Measurements from ENCODE around the gene KRTAP1-4. TPM values are rescaled to one million over a fixed set of nuclear protein-coding genes. Genes with fewer than 3 reads are reported as not detected.

Gene KRTAP1-4
- not detected in 2 replicates for total RNA-seq

DNA sequence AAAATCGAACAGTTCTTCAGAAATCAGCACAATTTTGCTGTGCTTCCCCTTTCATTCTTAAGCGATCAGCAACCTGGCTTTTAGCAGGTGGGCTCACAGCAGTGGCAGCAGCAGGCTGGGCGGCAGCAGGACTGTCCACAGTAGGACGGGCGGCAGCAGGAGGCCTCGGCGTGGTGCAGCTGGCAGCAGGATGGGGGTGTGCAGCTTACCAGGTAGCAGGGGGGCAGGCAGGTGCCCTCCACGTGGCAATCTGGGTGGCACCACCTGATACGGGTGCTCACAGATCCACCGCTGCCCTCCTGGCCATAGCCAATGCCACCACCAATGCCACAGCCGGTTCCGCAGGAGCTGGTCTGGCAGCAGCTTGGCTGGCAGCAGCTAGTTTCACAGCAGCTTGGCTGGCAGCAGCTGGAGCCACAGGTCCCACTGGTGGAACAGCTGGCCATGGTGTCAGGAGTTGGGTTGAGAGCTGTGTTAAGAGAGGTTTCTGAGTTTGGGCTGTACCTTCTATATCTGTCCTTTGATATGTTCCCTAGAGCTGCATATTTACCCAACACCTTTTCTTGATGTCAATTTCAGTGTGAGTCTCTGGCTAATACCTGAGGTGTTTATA lies at the start of gene KRTAP1-4:
KRTAP1-4 (minus strand) TSS at position 563 of the 613 bp plus-strand sequence; CDS start at position 446, 117 bp downstream.

DNA sequence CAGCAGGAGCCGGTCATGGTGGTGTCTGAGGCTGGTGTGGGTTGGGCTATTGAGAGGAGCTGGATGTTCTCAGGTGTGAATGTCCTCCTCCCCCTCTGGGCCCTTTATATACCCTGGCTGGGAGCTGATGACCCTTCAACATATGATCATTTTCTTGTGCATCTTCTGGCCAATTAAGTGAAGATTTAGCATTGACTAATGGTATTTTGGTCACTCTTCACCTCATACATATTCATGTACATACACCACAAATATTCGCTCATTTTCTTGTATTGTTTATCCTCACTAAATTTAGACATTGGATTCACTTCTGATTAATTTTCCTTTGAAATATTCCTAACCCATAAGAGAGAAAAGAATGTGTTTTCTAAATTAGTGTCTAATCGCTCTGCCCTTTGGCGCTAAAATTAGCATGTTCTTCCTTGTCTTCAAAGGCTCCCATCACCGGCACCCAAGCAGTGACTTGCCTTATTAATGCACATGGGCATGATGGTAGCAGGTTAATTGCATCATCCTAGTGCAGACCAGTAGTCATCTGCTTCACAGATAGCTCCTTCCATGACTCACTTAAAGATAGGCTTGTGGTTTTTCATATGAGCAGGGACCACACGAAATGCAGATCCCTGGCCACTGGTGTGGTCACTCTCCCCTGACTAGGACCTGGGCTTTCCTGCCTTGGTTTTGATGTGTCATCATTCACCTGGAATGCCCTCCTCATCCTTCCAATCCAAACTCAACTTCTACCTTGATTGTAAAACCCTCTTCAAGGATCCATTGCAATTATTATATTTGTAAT lies 36.0 kb upstream of the KRTAP1-4 start, which contains the start of gene KRTAP2-4:
KRTAP2-4 (minus strand) TSS at position 51 of the 796 bp plus-strand sequence; CDS start at position 17, 34 bp downstream.

DNA sequence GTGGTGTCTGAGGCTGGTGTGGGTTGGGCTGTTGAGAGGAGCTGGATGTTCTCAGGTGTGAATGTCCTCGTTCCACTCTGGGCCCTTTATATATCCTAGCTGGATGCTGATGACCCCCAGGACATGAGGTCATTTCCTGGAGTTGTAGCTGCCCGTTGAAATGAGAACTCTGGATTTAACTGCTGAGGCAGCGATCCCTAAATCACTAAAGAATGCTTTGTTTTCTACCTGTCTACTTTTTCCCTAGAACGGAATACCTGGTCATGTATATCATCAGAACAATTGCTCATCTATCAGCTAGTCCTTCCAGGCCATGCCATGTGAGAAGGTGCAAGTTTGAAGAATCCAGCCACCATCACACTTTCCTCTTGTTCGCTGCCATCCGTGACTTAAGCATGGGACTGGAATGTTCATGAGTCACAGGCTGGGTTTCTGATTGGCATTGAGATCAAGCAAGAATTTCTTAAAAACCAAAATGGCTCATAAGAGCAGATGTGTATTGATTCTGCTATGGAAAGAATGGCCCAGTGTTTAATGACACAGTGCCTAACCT lies 30.1 kb upstream of the KRTAP1-4 start, which contains the start of gene KRTAP2-3:
KRTAP2-3 (minus strand) TSS at position 63 of the 553 bp plus-strand sequence. CDS start 64 bp downstream, outside the sequence.

GRCh38 chr17:41055130-41055529 lies 25.1 kb upstream of the KRTAP1-4 start, which contains the start of gene KRTAP2-2:
Gene KRTAP2-2, minus strand, starts transcription at chr17:41055230. Its CDS starts 19 bp downstream, at chr17:41055211.

GRCh38 chr17:41046735-41047465 lies 16.9 kb upstream of the KRTAP1-4 start, which contains the start of gene KRTAP2-1:
Gene KRTAP2-1, minus strand, starts transcription at chr17:41047316. Its CDS starts 49 bp downstream, at chr17:41047267.

DNA sequence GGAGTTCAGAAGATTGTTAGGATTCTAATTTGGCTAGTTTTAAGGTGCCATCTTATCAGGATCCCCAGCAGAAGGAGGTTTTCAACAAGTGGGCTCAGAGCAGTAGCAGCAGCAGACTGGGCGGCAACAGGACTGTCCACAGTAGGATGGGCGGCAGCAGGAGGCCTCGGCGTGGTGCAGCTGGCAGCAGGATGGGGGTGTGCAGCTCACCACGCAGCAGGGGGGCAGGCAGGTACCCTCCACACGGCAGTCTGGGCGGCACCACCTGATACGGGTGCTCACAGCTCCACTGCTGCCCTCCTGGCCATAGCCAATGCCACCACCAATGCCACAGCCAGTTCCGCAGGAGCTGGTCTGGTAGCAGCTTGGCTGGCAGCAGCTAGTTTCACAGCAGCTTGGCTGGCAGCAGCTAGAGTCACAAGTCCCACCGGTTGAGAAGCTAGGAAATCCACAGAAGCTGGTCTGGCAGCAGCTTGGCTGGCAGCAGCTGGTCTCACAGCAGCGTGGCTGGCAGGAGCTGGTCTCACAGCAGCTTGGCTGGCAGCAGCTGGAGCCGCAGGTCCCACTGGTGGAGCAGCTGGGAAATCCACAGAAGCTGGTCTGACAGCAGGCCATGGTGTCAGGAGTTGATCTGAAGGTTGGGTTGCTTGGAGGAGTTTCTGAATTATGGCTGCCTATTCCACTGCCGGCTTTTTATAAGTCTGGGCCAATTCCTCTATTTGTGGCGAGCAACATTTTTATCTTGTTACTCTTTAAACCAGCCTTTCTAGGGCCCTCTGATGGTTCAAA lies 11.0 kb upstream of the KRTAP1-4 start, which contains the start of gene KRTAP1-1:
KRTAP1-1 (minus strand) TSS at position 668 of the 789 bp plus-strand sequence; CDS start at position 615, 53 bp downstream.

GRCh38 chr17:41034346-41034935 lies 4.4 kb upstream of the KRTAP1-4 start, which contains the start of gene KRTAP1-3:
Gene KRTAP1-3, minus strand, starts transcription at chr17:41034874. Its CDS starts 53 bp downstream, at chr17:41034821.

GRCh38 chr17:41026715-41027471 lies 3.1 kb downstream of the KRTAP1-4 start, which contains the start of gene KRTAP1-5:
Gene KRTAP1-5, minus strand, starts transcription at chr17:41027208. Its CDS starts 53 bp downstream, at chr17:41027155.

GRCh38 chr17:41008811-41009210 lies 21.2 kb downstream of the KRTAP1-4 start, which contains the start of gene KRTAP3-1:
Gene KRTAP3-1, minus strand, starts transcription at chr17:41009128. Its CDS starts 54 bp downstream, at chr17:41009074.

GRCh38 chr17:40999563-40999962 lies 30.4 kb downstream of the KRTAP1-4 start, which contains the start of gene KRTAP3-2:
Gene KRTAP3-2, minus strand, starts transcription at chr17:40999906. Its CDS starts 53 bp downstream, at chr17:40999853.

DNA sequence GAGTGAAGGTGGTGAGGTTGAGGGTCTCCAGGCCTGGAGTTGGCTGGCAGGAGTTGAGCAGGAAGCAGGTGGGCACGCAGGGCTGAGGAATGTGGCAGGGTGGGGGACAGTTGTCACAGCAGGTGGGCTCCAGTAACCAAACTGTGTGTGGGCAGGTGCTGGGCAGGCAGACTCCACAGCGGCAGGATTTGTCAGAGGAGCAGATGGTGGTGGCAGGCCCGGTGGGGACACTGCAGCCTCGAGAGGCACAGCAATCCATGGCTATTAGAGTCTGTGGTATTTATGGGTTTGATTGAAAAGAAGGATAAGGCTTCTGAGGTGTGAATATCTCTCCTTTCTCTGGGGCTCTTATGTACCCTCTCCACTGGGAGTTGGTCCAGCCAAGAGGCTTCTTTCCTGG lies 36.2 kb downstream of the KRTAP1-4 start, which contains the start of gene KRTAP3-3:
KRTAP3-3 (minus strand) TSS at position 326 of the 400 bp plus-strand sequence; CDS start at position 259, 67 bp downstream.

DNA sequence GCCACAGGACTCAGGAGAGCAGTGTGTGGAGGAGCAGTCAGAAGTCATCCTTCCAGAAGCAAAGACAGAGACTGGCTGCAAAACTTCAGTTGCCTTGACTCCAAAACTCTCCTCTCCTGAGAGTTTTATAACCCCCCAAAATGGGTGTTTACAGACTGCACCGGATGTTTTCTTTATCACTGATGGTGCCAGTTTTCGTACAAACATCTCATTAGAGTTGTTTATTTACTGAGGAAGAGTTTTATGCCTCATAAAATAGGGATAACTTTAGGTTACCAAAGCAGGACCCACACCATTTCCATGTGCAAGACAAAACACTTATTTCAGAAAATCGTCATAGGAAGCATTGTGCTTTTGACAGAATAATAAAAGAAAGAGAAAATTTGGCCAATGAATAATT lies 45.8 kb downstream of the KRTAP1-4 start, which contains the start of gene KRT40:
KRT40 (minus strand) TSS at position 101 of the 400 bp plus-strand sequence; CDS start at position 48, 53 bp downstream.

Other genes starting within 250 kb of the KRTAP1-4 start
- gene KRT27, start 247.6 kb downstream of the KRTAP1-4 start, total RNA-seq: not detected in 2 replicates
- gene KRT28, start 230.2 kb downstream of the KRTAP1-4 start, total RNA-seq: not detected in 2 replicates
- 6.1 and 7.8 TPM in 2 replicates for gene KRT10, start 207.6 kb downstream of the KRTAP1-4 start, total RNA-seq
- not detected in 2 replicates for gene KRT12, start 163.0 kb downstream of the KRTAP1-4 start, total RNA-seq
- gene KRT20, start 145.0 kb downstream of the KRTAP1-4 start, total RNA-seq: not detected in 2 replicates
- not detected in 2 replicates for gene KRT23, start 92.5 kb downstream of the KRTAP1-4 start, total RNA-seq
- not detected in 2 replicates for gene KRT39, start 63.2 kb downstream of the KRTAP1-4 start, total RNA-seq
- not detected in 2 replicates for gene KRT40, start 45.9 kb downstream of the KRTAP1-4 start, total RNA-seq
- not detected in 2 replicates for gene KRTAP3-3, start 36.0 kb downstream of the KRTAP1-4 start, total RNA-seq
- gene KRTAP3-2, start 30.3 kb downstream of the KRTAP1-4 start, total RNA-seq: not detected in 2 replicates
- not detected in 2 replicates for gene KRTAP3-1, start 21.1 kb downstream of the KRTAP1-4 start, total RNA-seq
- gene KRTAP1-5, start 3.0 kb downstream of the KRTAP1-4 start, total RNA-seq: under 0.01 and 0.46 TPM in 2 replicates
- not detected in 2 replicates for gene KRTAP1-3, start 4.7 kb upstream of the KRTAP1-4 start, total RNA-seq
- gene KRTAP1-1, start 11.3 kb upstream of the KRTAP1-4 start, total RNA-seq: not detected in 2 replicates
- gene KRTAP2-1, start 17.1 kb upstream of the KRTAP1-4 start, total RNA-seq: not detected in 2 replicates
- gene KRTAP2-2, start 25.0 kb upstream of the KRTAP1-4 start, total RNA-seq: not detected in 2 replicates
- not detected in 2 replicates for gene KRTAP2-3, start 29.9 kb upstream of the KRTAP1-4 start, total RNA-seq
- not detected in 2 replicates for gene KRTAP2-4, start 35.7 kb upstream of the KRTAP1-4 start, total RNA-seq
- not detected in 2 replicates for gene KRTAP4-7, start 54.0 kb upstream of the KRTAP1-4 start, total RNA-seq
- not detected in 2 replicates for gene KRTAP4-8, start 67.9 kb upstream of the KRTAP1-4 start, total RNA-seq
- gene KRTAP4-16, start 72.0 kb upstream of the KRTAP1-4 start, total RNA-seq: not detected in 2 replicates
- not detected in 2 replicates for gene KRTAP4-9, start 75.2 kb upstream of the KRTAP1-4 start, total RNA-seq
- gene KRTAP4-11, start 88.2 kb upstream of the KRTAP1-4 start, total RNA-seq: not detected in 2 replicates
- not detected in 2 replicates for gene KRTAP4-12, start 94.0 kb upstream of the KRTAP1-4 start, total RNA-seq
- gene KRTAP4-6, start 110.3 kb upstream of the KRTAP1-4 start, total RNA-seq: not detected in 2 replicates
- not detected in 2 replicates for gene KRTAP4-5, start 119.6 kb upstream of the KRTAP1-4 start, total RNA-seq
- not detected in 2 replicates for gene KRTAP4-4, start 130.6 kb upstream of the KRTAP1-4 start, total RNA-seq
- not detected in 2 replicates for gene KRTAP4-3, start 138.0 kb upstream of the KRTAP1-4 start, total RNA-seq
- not detected in 2 replicates for gene KRTAP4-2, start 148.0 kb upstream of the KRTAP1-4 start, total RNA-seq
- gene KRTAP4-1, start 154.7 kb upstream of the KRTAP1-4 start, total RNA-seq: not detected in 2 replicates
- not detected in 2 replicates for gene KRTAP9-1, start 159.7 kb upstream of the KRTAP1-4 start, total RNA-seq
- gene KRTAP9-2, start 196.5 kb upstream of the KRTAP1-4 start, total RNA-seq: not detected in 2 replicates
- gene KRTAP9-3, start 202.3 kb upstream of the KRTAP1-4 start, total RNA-seq: not detected in 2 replicates
- gene KRTAP9-8, start 207.8 kb upstream of the KRTAP1-4 start, total RNA-seq: not detected in 2 replicates
- gene KRTAP9-4, start 219.5 kb upstream of the KRTAP1-4 start, total RNA-seq: not detected in 2 replicates
- not detected in 2 replicates for gene KRTAP9-9, start 225.2 kb upstream of the KRTAP1-4 start, total RNA-seq
- gene KRTAP9-6, start 235.2 kb upstream of the KRTAP1-4 start, total RNA-seq: not detected in 2 replicates
- not detected in 2 replicates for gene KRTAP9-7, start 245.5 kb upstream of the KRTAP1-4 start, total RNA-seq